Endothelial cell of umbilical vein (primary cell): Measurements from ENCODE around the gene RIC8B. TPM values are rescaled to one million over a fixed set of nuclear protein-coding genes. Genes with fewer than 3 reads are reported as not detected.

ENCODE experiments used
- BruUV-seq: library from RNA; stranded (reverse); fragments of 400-500 nt; replicated peaks from 2 replicates; lab custom pipeline; 2021; lab: Mats Ljungman, UMichigan
- CTCF ChIA-PET: fragments of 300-600, 350-600 bp; sonication (Branson Sonifier 250); formaldehyde crosslinking; loops from one replicate; lab custom pipeline; 2021; ENCODE audit warnings: antibody characterized with exemption, inconsistent platforms; lab: Charles Lee
- POLR2A ChIA-PET: fragments of 300-600, 350-600 bp; sonication (Branson Sonifier 250); formaldehyde crosslinking; loops from one replicate; lab custom pipeline; 2021; ENCODE audit warnings: antibody characterized with exemption, inconsistent platforms; lab: Charles Lee
- DNase-seq: peaks from one replicate; pipeline ENCODE4 v3.0.0-alpha.2; 2011; ENCODE audit warnings: low read depth, low spot score
- FAIRE-seq: peaks from 2 replicates; lab custom pipeline; 2011; peaks lifted over from hg19 to GRCh38; lab: Jason Lieb, UNC
- H2AFZ ChIP-seq: 2 replicates; pipeline ENCODE4 v1.6.0; 2012; ENCODE audit warnings: low read depth, low read length, control low read depth, inconsistent platforms
- H3K27ac ChIP-seq: 2 replicates; pipeline ENCODE4 v1.5.1; 2011; ENCODE audit warnings: low read depth, mild to moderate bottlenecking, control low read depth, low read length, moderate library complexity; ENCODE audit not compliant: insufficient read depth
- H3K27me3 ChIP-seq, 2 experiments: 2 replicates each; pipeline versions ENCODE4 v1.6.0 to v1.6.1; 2011; ENCODE audit warnings: low read length in 2 of 2, mixed read lengths in 1 of 2; ENCODE audit not compliant: control insufficient read depth in 2 of 2, insufficient read depth in 2 of 2
- H3K36me3 ChIP-seq, 2 experiments: 2 replicates in 1 of 2; 3 replicates in 1 of 2; pipeline ENCODE4 v1.5.1; 2011; ENCODE audit warnings: low read length in 2 of 2, mild to moderate bottlenecking in 1 of 2, moderate library complexity in 1 of 2; ENCODE audit not compliant: control insufficient read depth in 2 of 2, insufficient read depth in 2 of 2; ENCODE audit errors: extremely low read depth in 1 of 2
- H3K4me1 ChIP-seq: 3 replicates; pipeline ENCODE4 v1.5.1; 2011; ENCODE audit warnings: mild to moderate bottlenecking, low read length; ENCODE audit not compliant: control insufficient read depth, insufficient read depth; ENCODE audit errors: extremely low read depth
- H3K4me2 ChIP-seq: 2 replicates; pipeline ENCODE4 v1.6.1; 2011; ENCODE audit warnings: low read length, control low read depth, mixed read lengths; ENCODE audit not compliant: insufficient read depth
- H3K4me3 ChIP-seq, 3 experiments: fragments of 200-600 bp in 1 of 3; sonication (generic), shearing (Covaris generic) in 1 of 3; replicated peaks in 1 of 3; 2 replicates each; pipeline ENCODE4 v1.5.1; 2011 to 2016; ENCODE audit warnings: control low read depth in 3 of 3, low read length in 3 of 3, mild to moderate bottlenecking in 2 of 3, inconsistent platforms in 1 of 3, low read depth in 1 of 3, moderate library complexity in 1 of 3; ENCODE audit not compliant: insufficient read depth in 1 of 3
- H3K79me2 ChIP-seq: 2 replicates; pipeline ENCODE4 v1.6.0; 2012; ENCODE audit warnings: low read length, inconsistent platforms; ENCODE audit not compliant: control insufficient read depth, insufficient read depth
- H3K9ac ChIP-seq: replicated peaks from 2 replicates; pipeline ENCODE3; 2011; ENCODE audit warnings: low read length, control low read depth; ENCODE audit not compliant: insufficient read depth; ENCODE audit errors: extremely low read depth
- H3K9me1 ChIP-seq: replicated peaks from 3 replicates; pipeline ENCODE4 v1.6.0; 2011; ENCODE audit warnings: mild to moderate bottlenecking, low read length; ENCODE audit not compliant: control insufficient read depth, insufficient read depth; ENCODE audit errors: extremely low read depth
- H3K9me3 ChIP-seq: replicated peaks from 2 replicates; pipeline ENCODE4 v1.5.1; 2012; ENCODE audit warnings: low read length, inconsistent platforms; ENCODE audit not compliant: control insufficient read depth, insufficient read depth
- H4K20me1 ChIP-seq: replicated peaks from 2 replicates; pipeline ENCODE3; 2011; ENCODE audit warnings: mild to moderate bottlenecking, low read length; ENCODE audit not compliant: control insufficient read depth, insufficient read depth; ENCODE audit errors: extremely low read depth
- CTCF ChIP-seq, 2 donors: IDR thresholded peaks; 1 replicate in 1 of 2; 2 replicates in 1 of 2; pipeline ENCODE4 v1.5.1; 2011; ENCODE audit warnings: low read length in 2 of 2, mild to moderate bottlenecking in 2 of 2, moderate library complexity in 2 of 2, control low read depth in 1 of 2, inconsistent platforms in 1 of 2, low read depth in 1 of 2; ENCODE audit not compliant: insufficient read depth in 1 of 2; ENCODE audit errors: extremely low read depth in 1 of 2
- EZH2 ChIP-seq: IDR thresholded peaks from 2 replicates; pipeline ENCODE4 v1.6.1; 2012; ENCODE audit warnings: borderline replicate concordance, low read depth, mild to moderate bottlenecking, moderate library complexity, low read length, inconsistent platforms; ENCODE audit not compliant: severe bottlenecking
- FOS ChIP-seq: IDR thresholded peaks from 2 replicates; pipeline ENCODE4 v1.6.1; 2011; ENCODE audit warnings: mild to moderate bottlenecking, low read length, moderate library complexity, borderline replicate concordance; ENCODE audit not compliant: insufficient read depth
- GATA2 ChIP-seq: IDR thresholded peaks from 2 replicates; pipeline ENCODE4 v1.7.0; 2011; ENCODE audit warnings: low read depth, mild to moderate bottlenecking, moderate library complexity, mixed read lengths, low read length; ENCODE audit not compliant: insufficient read length, insufficient read depth
- JUN ChIP-seq: IDR thresholded peaks from 2 replicates; pipeline ENCODE4 v1.6.1; 2011; ENCODE audit warnings: borderline replicate concordance, low read depth; ENCODE audit not compliant: insufficient read length, insufficient read depth
- MAX ChIP-seq: IDR thresholded peaks from 2 replicates; pipeline ENCODE4 v1.6.1; 2011; ENCODE audit not compliant: insufficient read depth, insufficient read length
- MYC ChIP-seq: IDR thresholded peaks from one replicate; pipeline ENCODE4 v1.6.1; 2011; ENCODE audit warnings: mild to moderate bottlenecking, low read depth, low read length
- POLR2A ChIP-seq: IDR thresholded peaks from 2 replicates; pipeline ENCODE4 v1.6.1; 2012; ENCODE audit warnings: low read depth, mild to moderate bottlenecking, control low read depth, low read length
- POLR2AphosphoS5 ChIP-seq: IDR thresholded peaks from 2 replicates; pipeline ENCODE4 v1.6.1; 2012; ENCODE audit warnings: low read depth, mild to moderate bottlenecking, control low read depth, low read length, moderate library complexity; ENCODE audit not compliant: insufficient read depth
- dilution Hi-C: fragments of 300-500 bp; cut with MboI; formaldehyde crosslinking; loops from one replicate; pipeline ENCODE4 v1.15.0; 2019; ENCODE audit warnings: low sequenced_read_pairs; ENCODE audit not compliant: extremely low pct_ligation_motif_present
- intact Hi-C: fragments of 100-400 bp; cut with micrococcal nuclease; formaldehyde crosslinking; loops from one replicate; pipeline ENCODE4 v1.10.0; 2022
- polyA plus RNA-seq, 4 experiments: library from polyadenylated mRNA; depleted of rRNA in 3 of 4; stranded (reverse) in 3 of 4; unstranded in 1 of 4; fragments of >200 nt; gene quantifications; 2 replicates each; pipeline versions ENCODE4 v1.2.1 to v1.2.3, GENCODE V29; 2011 to 2012; ENCODE audit warnings: missing spikeins in 1 of 4
- total RNA-seq: library from RNA; stranded (reverse); gene quantifications from 2 replicates; pipeline ENCODE4 v1.2.3, GENCODE V29; 2021

The RIC8B gene
- total and polyA plus RNA-seq, 2 donors (not counting 3 experiments of a cell fraction or from before 2014, with no cell fraction given) = 4.1 to 13.7 TPM

DNA sequence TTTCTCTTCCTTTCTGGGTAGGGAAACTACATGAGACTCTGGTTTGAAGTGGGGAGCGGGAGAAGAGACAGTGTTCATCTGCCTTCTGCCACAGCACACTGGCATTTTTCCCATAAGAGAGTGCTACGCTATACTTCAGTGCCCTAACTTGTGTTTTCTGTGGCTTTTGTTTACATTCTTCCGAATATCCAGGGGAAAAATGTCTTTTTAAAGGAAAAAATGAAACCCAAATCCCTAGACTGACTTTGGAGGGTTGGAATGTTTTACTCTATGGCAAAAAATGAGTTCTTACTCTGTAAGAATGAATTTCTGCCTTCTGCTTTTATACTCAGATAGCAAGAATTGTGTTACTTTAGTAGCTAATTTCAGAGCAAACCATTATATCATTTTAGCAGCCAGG is 93.2 kb downstream of the RIC8B start:
- Histone ChIP-seq H3K4me1 (no peaks in the 10 kb centered on the region), H3K27ac (no peak overlapping the region), H3K27me3 (no peaks in the 10 kb centered on the region), H3K9me3 (no peaks in the 10 kb centered on the region), H3K9ac (no peak overlapping the region), H3K4me2 (no peak overlapping the region), H4K20me1 (no peaks in the 10 kb centered on the region), H3K79me2 (no peaks in the 10 kb centered on the region), H2AFZ (no peak overlapping the region), H3K4me3 (no peak overlapping the region), H3K36me3 (no peaks in the 10 kb centered on the region), H3K9me1 (no peaks in the 10 kb centered on the region)
- intact Hi-C loops (no loop called here), dilution Hi-C loops (no loop called here)
- DNase-seq (no peak), FAIRE-seq (no peak)
- TF ChIP-seq MYC (no peak), MAX (no peak), POLR2AphosphoS5 (no peak), EZH2 (no peak), CTCF (IDR thresholded peaks at IDR 0.05; ENCODE audit: extremely low read depth in 1 of 2, insufficient read depth in 1 of 2, low read depth in 1 of 2, low read length in 2 of 2) (no peak), FOS (no peak), JUN (no peak), POLR2A (no peak), GATA2 (no peak)
- POLR2A ChIA-PET = no interaction called here
- no TSS peak for BruUV-seq
- CTCF ChIA-PET = no interaction called here
